K562 (cell line): Measurements from ENCODE around the gene UBXN6. TPM values are rescaled to one million over a fixed set of nuclear protein-coding genes. Genes with fewer than 3 reads are reported as not detected.

Experiments
- CHD7 ChIP-seq: fragments of 200-600 bp; sonication (generic); IDR thresholded peaks from one replicate; pipeline ENCODE4 v1.6.1; 2012; ENCODE audit warnings: mild to moderate bottlenecking, low read depth, low read length, inconsistent platforms
- LCOR ChIP-seq: sonication (generic); formaldehyde crosslinking; IDR thresholded peaks from 2 replicates; pipeline ENCODE4 v1.8.0; 2022; ENCODE audit warnings: mild to moderate bottlenecking, missing genetic modification reagents
- NFE2L1 ChIP-seq: fragments of 450-650 bp; IDR thresholded peaks from 2 replicates; pipeline ENCODE4 v1.6.1; 2016; ENCODE audit warnings: missing genetic modification characterization, low read depth, mild to moderate bottlenecking, missing compliant biosample characterization, moderate library complexity, borderline replicate concordance
- NR4A1 ChIP-seq, 2 experiments: fragments of 250-450 bp in 1 of 2; fragments of 450-650 bp in 1 of 2; sonication (Bioruptor Pico) in 1 of 2; IDR thresholded peaks; 2 replicates each; pipeline versions ENCODE4 v1.4.0 to v1.6.1; 2016 to 2020; ENCODE audit warnings: mild to moderate bottlenecking in 2 of 2, missing compliant biosample characterization in 1 of 2, missing genetic modification characterization in 1 of 2, moderate library complexity in 1 of 2
- PATZ1 ChIP-seq: fragments of 250-450 bp; sonication (Bioruptor Pico); IDR thresholded peaks from 2 replicates; pipeline ENCODE4 v1.5.0; 2020; ENCODE audit warnings: mild to moderate bottlenecking, borderline replicate concordance
- SMAD2 ChIP-seq: fragments of 150-350 bp; IDR thresholded peaks from 2 replicates; pipeline ENCODE4 v1.6.1; 2014; ENCODE audit warnings: low read depth, mild to moderate bottlenecking, low read length
- SNIP1 ChIP-seq: fragments of 450-650 bp; IDR thresholded peaks from 2 replicates; pipeline ENCODE4 v1.7.1; 2017; ENCODE audit warnings: low read depth, mild to moderate bottlenecking
- TCF3 ChIP-seq: sonication (generic); formaldehyde crosslinking; IDR thresholded peaks from 2 replicates; pipeline ENCODE4 v1.4.0; 2020; ENCODE audit warnings: mild to moderate bottlenecking, missing genetic modification reagents
- TEAD1 ChIP-seq, 2 experiments: fragments of 450-650 bp in 1 of 2; sonication (generic) in 1 of 2; formaldehyde crosslinking; IDR thresholded peaks; 2 replicates each; pipeline versions ENCODE4 v1.4.0 to v1.8.0; 2020 to 2022; ENCODE audit warnings: mild to moderate bottlenecking in 2 of 2, missing genetic modification reagents in 1 of 2
- ZBED1 ChIP-seq: IDR thresholded peaks from 2 replicates; pipeline ENCODE4 v1.6.1; 2014
- ZBTB34 ChIP-seq: fragments of 250-450 bp; sonication (Bioruptor Pico); IDR thresholded peaks from 2 replicates; pipeline ENCODE4 v1.8.0; 2021; ENCODE audit warnings: mild to moderate bottlenecking, moderate library complexity
- polyA plus RNA-seq, 8 experiments: library from polyadenylated mRNA; depleted of rRNA in 4 of 8; stranded (reverse) in 5 of 8; unstranded in 3 of 8; fragments of >200 nt; fragmentation: Nextera tagmentation in 2 of 8; fragmentation: Illumina TruSeq in 1 of 8; extraction: Ambion mirVana in 2 of 8; extraction: Trizol in 1 of 8; gene quantifications; 2 replicates each; pipeline versions ENCODE4 v1.2.1 to v1.2.3, GENCODE V29; 2011 to 2014; ENCODE audit warnings: inconsistent platforms in 1 of 8, missing spikeins in 1 of 8
- total RNA-seq, 7 experiments: library from RNA; depleted of rRNA in 6 of 7; stranded (reverse); fragments of >200 nt in 6 of 7; fragmentation: Illumina TruSeq in 2 of 7; extraction: Trizol in 2 of 7; gene quantifications; 2 replicates each; pipeline versions ENCODE4 v1.2.1 to v1.2.3, GENCODE V29; 2011 to 2021; ENCODE audit warnings: low replicate concordance in 1 of 7

Gene UBXN6
- total and polyA plus RNA-seq, 9 of the 15 experiments (the other 6 are each of a cell fraction or from before 2014, with no cell fraction given) = 0.48 to 90.2 (median 29.5) TPM

- TF ChIP-seq SMAD2 (no peak), CHD7 (no peak), LCOR (0 out of 2 replicates have a peak, but pooled peaks have one; percentile 27), TEAD1 (CRISPR knock-in tag; IDR thresholded peaks at IDR 0.05) (peak; percentile 35 to 49; a peak in 2 of 4 replicates), TCF3 (CRISPR knock-in tag) (peak; percentile 35; the same call in 1 of the 2 replicates), ZBED1 (no peak), SNIP1 (peak; percentile 95), PATZ1 (CRISPR knock-in tag) (no peak), NR4A1 (CRISPR knock-in tag; IDR thresholded peaks at IDR 0.05) (no peak), NR4A1 (tag; IDR thresholded peaks at IDR 0.05) (no peak), NFE2L1 (tag) (no peak), ZBTB34 (CRISPR knock-in tag) (no peak)
Observed at GRCh38 chr19:4400135-4400936, 57.3 kb downstream of the UBXN6 start, which contains the start of gene SH3GL1 (continued).
